Peyer's patch (tissue), 4 donors: ENCODE measurements around the gene TRPC1. TPM values are rescaled to one million over a fixed set of nuclear protein-coding genes. Genes with fewer than 3 reads are reported as not detected.
"Not testable (repeated sequence)": the region's sequence is repeated elsewhere in the genome, so short reads cannot be mapped to it uniquely, and the experiment has no call there.

Experiments used
- DNase-seq, 3 donors: peaks; one replicate each; pipeline ENCODE4 v3.0.0-alpha.2; 2017 to 2019
- H3K27ac ChIP-seq, 4 donors: fragments of 200-600 bp; sonication (generic); one replicate each; pipeline ENCODE4 v1.5.1; 2016 to 2019
- H3K27me3 ChIP-seq, 2 donors: fragments of 200-600 bp; sonication (generic); one replicate each; pipeline ENCODE4 v1.5.1; 2019
- H3K36me3 ChIP-seq, 3 donors: fragments of 200-600 bp; sonication (generic); one replicate each; pipeline ENCODE4 v1.5.1; 2016 to 2019
- H3K4me1 ChIP-seq, 4 donors: fragments of 200-600 bp; sonication (generic); one replicate each; pipeline ENCODE4 v1.5.1; 2016 to 2019
- H3K4me3 ChIP-seq, 4 donors: fragments of 200-600 bp; sonication (generic); 1 replicate in 3 of 4; 2 replicates in 1 of 4; pipeline ENCODE4 v1.5.1; 2016 to 2019; ENCODE audit warnings: mild to moderate bottlenecking in 1 of 4
- H3K9me3 ChIP-seq, 4 donors: fragments of 200-600 bp; sonication (generic); one replicate each; pipeline ENCODE4 v1.5.1; 2016 to 2019; ENCODE audit warnings: mild to moderate bottlenecking in 1 of 4
- CTCF ChIP-seq, 6 experiments: fragments of 450-650 bp in 4 of 6; fragments of 200-600 bp in 2 of 6; sonication (generic) in 1 of 6; IDR thresholded peaks; one replicate each; pipeline ENCODE4 v1.5.1; 2017 to 2019; ENCODE audit warnings: antibody characterized with exemption in 6 of 6, mild to moderate bottlenecking in 3 of 6, moderate library complexity in 1 of 6
- POLR2A ChIP-seq, 2 donors: fragments of 450-650 bp; IDR thresholded peaks; one replicate each; pipeline ENCODE4 v1.5.1; 2017; ENCODE audit warnings: antibody characterized with exemption in 2 of 2, mild to moderate bottlenecking in 2 of 2, moderate library complexity in 2 of 2
- total RNA-seq, 4 donors: library from RNA; depleted of rRNA; stranded (reverse); fragments of >200 nt; gene quantifications; one replicate each; pipeline ENCODE4 v1.1.0, GENCODE V29; 2016

The TRPC1 gene
- total RNA-seq, 4 donors from 2014 or later: 1.1 to 12.4 (median 3.4) TPM

- TF ChIP-seq POLR2A (IDR thresholded peaks at IDR 0.05) (no peak), CTCF (IDR thresholded peaks at IDR 0.05) (no peak)
- Histone ChIP-seq H3K27me3 (no peaks in the 10 kb centered on the region), H3K9me3 (no peaks in the 10 kb centered on the region), H3K4me1 (no peaks in the 10 kb centered on the region), H3K36me3 (no peaks in the 10 kb centered on the region), H3K4me3 (no peak overlapping the region), H3K27ac (no peak overlapping the region)
- DNase-seq: no peak
Observed at GRCh38 chr3:142732066-142732465, 8.2 kb downstream of the TRPC1 start.

- Histone ChIP-seq H3K36me3 (no peaks in the 10 kb centered on the region), H3K27me3 (no peaks in the 10 kb centered on the region), H3K9me3 (no peaks in the 10 kb centered on the region), H3K4me3 (no peak overlapping the region), H3K27ac (no peak overlapping the region), H3K4me1 (no peaks in the 10 kb centered on the region)
- DNase-seq: no peak
- TF ChIP-seq CTCF (IDR thresholded peaks at IDR 0.05) (no peak), POLR2A (IDR thresholded peaks at IDR 0.05) (no peak)
Observed at GRCh38 chr3:142734834-142735233, 11.0 kb downstream of the TRPC1 start.

- H3K4me1 ChIP-seq: no peaks in the 10 kb centered on the region
- DNase-seq: no peak
- H3K9me3 ChIP-seq: no peaks in the 10 kb centered on the region
- H3K36me3 ChIP-seq: no peaks in the 10 kb centered on the region
- no peak overlapping the region for H3K27ac ChIP-seq
- no peak for TF ChIP-seq POLR2A (IDR thresholded peaks at IDR 0.05)
- TF ChIP-seq CTCF (IDR thresholded peaks at IDR 0.05): no peak
- no peak overlapping the region for H3K4me3 ChIP-seq
- no peaks in the 10 kb centered on the region for H3K27me3 ChIP-seq
Observed at GRCh38 chr3:142735462-142735861, 11.6 kb downstream of the TRPC1 start.

GRCh38 chr3:142738396-142738795 is 14.6 kb downstream of the TRPC1 start:
- no peak overlapping the region for H3K4me3 ChIP-seq
- DNase-seq: no peak
- H3K9me3 ChIP-seq: no peaks in the 10 kb centered on the region
- TF ChIP-seq POLR2A (IDR thresholded peaks at IDR 0.05): no peak
- no peak for TF ChIP-seq CTCF (IDR thresholded peaks at IDR 0.05)
- no peaks in the 10 kb centered on the region for H3K27me3 ChIP-seq
- no peaks in the 10 kb centered on the region for H3K4me1 ChIP-seq
- H3K36me3 ChIP-seq: no peaks in the 10 kb centered on the region
- H3K27ac ChIP-seq: no peak overlapping the region

GRCh38 chr3:142746646-142747045 is 22.8 kb downstream of the TRPC1 start:
- no peaks in the 10 kb centered on the region for H3K27me3 ChIP-seq
- no peaks in the 10 kb centered on the region for H3K4me1 ChIP-seq
- H3K27ac ChIP-seq: no peak overlapping the region
- no peak for TF ChIP-seq CTCF (IDR thresholded peaks at IDR 0.05)
- TF ChIP-seq POLR2A (IDR thresholded peaks at IDR 0.05): no peak
- no peak for DNase-seq
- H3K4me3 ChIP-seq: no peak overlapping the region
- H3K36me3 ChIP-seq: no peaks in the 10 kb centered on the region
- H3K9me3 ChIP-seq: no peaks in the 10 kb centered on the region

- H3K4me3 ChIP-seq, H3K4me1 ChIP-seq, H3K36me3 ChIP-seq, H3K27ac ChIP-seq, DNase-seq, H3K27me3 ChIP-seq, H3K9me3 ChIP-seq: not testable (repeated sequence)
Observed at GRCh38 chr3:142750531-142750930, 26.7 kb downstream of the TRPC1 start.

- not testable (repeated sequence) for H3K4me3 ChIP-seq, H3K27me3 ChIP-seq, H3K9me3 ChIP-seq, H3K27ac ChIP-seq, DNase-seq, H3K4me1 ChIP-seq, H3K36me3 ChIP-seq
Observed at GRCh38 chr3:142752605-142753004, 28.8 kb downstream of the TRPC1 start.
